ENCODE data around the gene OIP5. TPM values are rescaled to one million over a fixed set of nuclear protein-coding genes. Genes with fewer than 3 reads are reported as not detected.
"Not testable (repeated sequence)": the region's sequence is repeated elsewhere in the genome, so short reads cannot be mapped to it uniquely, and the experiment has no call there.

The OIP5 gene
- total and polyA plus RNA-seq, 8 donors, result 1.6 to 12.2 (median 6.4) TPM

GRCh38 chr15:41331281-41331680 is 1.1 kb downstream of the OIP5 start:
- H3K4me3 ChIP-seq, result peak overlapping the region in 1 of 2 donors; percentile 84
- no peaks in the 10 kb centered on the region for H3K27me3 ChIP-seq
- no peaks in the 10 kb centered on the region for H3K9me3 ChIP-seq
- ATAC-seq, result no peak
- no peak for DNase-seq
- peaks cover 0 to 23% of the 10 kb centered on the region in 2 donors for H3K4me1 ChIP-seq
- intact Hi-C loops (cut with DNase I), result no loop called here
- TF ChIP-seq CTCF (IDR thresholded peaks at IDR 0.05), result no peak
- no peaks in the 10 kb centered on the region for H3K36me3 ChIP-seq
- H3K27ac ChIP-seq, result no peak overlapping the region

GRCh38 chr15:41323611-41324010 is 8.8 kb downstream of the OIP5 start:
- TF ChIP-seq CTCF (IDR thresholded peaks at IDR 0.05), result no peak
- Histone ChIP-seq H3K27me3 (no peaks in the 10 kb centered on the region), H3K36me3 (no peaks in the 10 kb centered on the region), H3K4me3 (no peak overlapping the region), H3K9me3 (no peaks in the 10 kb centered on the region), H3K27ac (no peak overlapping the region), H3K4me1 (no peaks in the 10 kb centered on the region)
- intact Hi-C loops (cut with DNase I), result no loop called here
- ATAC-seq (no peak), DNase-seq (no peak)

GRCh38 chr15:41320805-41321330 is 11.5 kb downstream of the OIP5 start:
- H3K9me3 ChIP-seq; H3K4me1 ChIP-seq; H3K27me3 ChIP-seq; H3K36me3 ChIP-seq; ATAC-seq; H3K27ac ChIP-seq; DNase-seq; intact Hi-C loops (cut with DNase I); H3K4me3 ChIP-seq: not testable (repeated sequence)

- no peaks in the 10 kb centered on the region for H3K4me1 ChIP-seq
- DNase-seq (no peak), ATAC-seq (no peak)
- peaks cover 0 to 30% of the 10 kb centered on the region in 2 donors for H3K36me3 ChIP-seq
- H3K27me3 ChIP-seq, result no peaks in the 10 kb centered on the region
- intact Hi-C loops (cut with DNase I), result no loop called here
- H3K9me3 ChIP-seq, result no peaks in the 10 kb centered on the region
- no peak overlapping the region for H3K4me3 ChIP-seq
- H3K27ac ChIP-seq, result no peak overlapping the region
- no peak for TF ChIP-seq CTCF (IDR thresholded peaks at IDR 0.05)
Observed at GRCh38 chr15:41309226-41309905, 23.0 kb downstream of the OIP5 start.

GRCh38 chr15:41307679-41308078 is 24.7 kb downstream of the OIP5 start:
- ATAC-seq, result no peak
- TF ChIP-seq CTCF (IDR thresholded peaks at IDR 0.05), result no peak
- no peak for DNase-seq
- intact Hi-C loops (cut with DNase I), result no loop called here
- peaks cover 0 to 30% of the 10 kb centered on the region in 2 donors for H3K36me3 ChIP-seq
- no peak overlapping the region for H3K4me3 ChIP-seq
- no peak overlapping the region for H3K27ac ChIP-seq
- H3K9me3 ChIP-seq, result no peaks in the 10 kb centered on the region
- H3K27me3 ChIP-seq, result no peaks in the 10 kb centered on the region
- no peaks in the 10 kb centered on the region for H3K4me1 ChIP-seq
